ENCODE results near the gene ERBB2. TPM values are rescaled to one million over a fixed set of nuclear protein-coding genes. Genes with fewer than 3 reads are reported as not detected.
A peak's percentile ranks its signal among the peaks of the same experiment; 100 is the strongest.

Gene ERBB2
- total and polyA plus RNA-seq, 4 donors = 32.2 to 130 (median 79.5) TPM

DNA sequence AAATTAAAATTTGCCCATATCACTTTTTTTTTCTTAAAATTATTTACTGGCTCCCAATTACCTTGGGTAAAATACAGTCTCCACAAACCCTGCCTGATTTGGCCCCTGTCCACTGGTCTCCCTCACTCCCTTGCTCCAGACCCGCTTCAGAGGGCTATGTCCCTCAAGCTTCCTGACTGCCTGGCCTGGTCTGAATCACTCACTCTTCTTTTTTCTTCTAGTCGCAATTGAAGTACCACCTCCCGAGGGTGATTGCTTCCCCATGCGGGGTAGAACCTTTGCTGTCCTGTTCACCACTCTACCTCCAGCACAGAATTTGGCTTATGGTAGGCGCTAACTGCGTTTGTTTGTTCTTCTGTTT is 11.4 kb upstream of the ERBB2 start:
- 22 to 24% methylated on average over 6 of the region's 6 CpGs for WGBS, 2 donors
- no peak for ATAC-seq (ENCODE audit: insufficient read depth, low FRiP score)
- TF ChIP-seq, protein P1, sequence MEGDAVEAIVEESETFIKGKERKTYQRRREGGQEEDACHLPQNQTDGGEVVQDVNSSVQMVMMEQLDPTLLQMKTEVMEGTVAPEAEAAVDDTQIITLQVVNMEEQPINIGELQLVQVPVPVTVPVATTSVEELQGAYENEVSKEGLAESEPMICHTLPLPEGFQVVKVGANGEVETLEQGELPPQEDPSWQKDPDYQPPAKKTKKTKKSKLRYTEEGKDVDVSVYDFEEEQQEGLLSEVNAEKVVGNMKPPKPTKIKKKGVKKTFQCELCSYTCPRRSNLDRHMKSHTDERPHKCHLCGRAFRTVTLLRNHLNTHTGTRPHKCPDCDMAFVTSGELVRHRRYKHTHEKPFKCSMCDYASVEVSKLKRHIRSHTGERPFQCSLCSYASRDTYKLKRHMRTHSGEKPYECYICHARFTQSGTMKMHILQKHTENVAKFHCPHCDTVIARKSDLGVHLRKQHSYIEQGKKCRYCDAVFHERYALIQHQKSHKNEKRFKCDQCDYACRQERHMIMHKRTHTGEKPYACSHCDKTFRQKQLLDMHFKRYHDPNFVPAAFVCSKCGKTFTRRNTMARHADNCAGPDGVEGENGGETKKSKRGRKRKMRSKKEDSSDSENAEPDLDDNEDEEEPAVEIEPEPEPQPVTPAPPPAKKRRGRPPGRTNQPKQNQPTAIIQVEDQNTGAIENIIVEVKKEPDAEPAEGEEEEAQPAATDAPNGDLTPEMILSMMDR (IDR thresholded peaks at IDR 0.05; ENCODE audit: control extremely low read depth, extremely low read depth) = no peak
- H3K9ac ChIP-seq (ENCODE audit: insufficient read depth in 1 of 2, low read length in 2 of 2) = peak overlapping the region in 1 of 2 donors; percentile 79
- H3K27me3 ChIP-seq (ENCODE audit: control insufficient read depth in 3 of 3, insufficient read depth in 3 of 3, low read length in 2 of 3) = no peaks in the 10 kb centered on the region
- peaks cover 0 to 15% (median 5%) of the 10 kb centered on the region in 5 donors for H3K4me1 ChIP-seq (ENCODE audit: control insufficient read depth in 5 of 5, insufficient read depth in 5 of 5, low read length in 5 of 5)
- H3K36me3 ChIP-seq (ENCODE audit: control insufficient read depth in 4 of 4, insufficient read depth in 4 of 4, low read length in 4 of 4) = peaks cover 0 to 14% (median 9%) of the 10 kb centered on the region in 4 donors
- DNase-seq = no peak
- no peaks in the 10 kb centered on the region for H3K9me3 ChIP-seq (ENCODE audit: control insufficient read depth in 4 of 4, insufficient read depth in 3 of 4, low read length in 3 of 4)
- H3K4me3 ChIP-seq = peak overlapping the region; percentile 16
- peak overlapping the region; percentile 95 to 97 for H3K27ac ChIP-seq (ENCODE audit: low read depth in 1 of 2, low read length in 1 of 2)

DNA sequence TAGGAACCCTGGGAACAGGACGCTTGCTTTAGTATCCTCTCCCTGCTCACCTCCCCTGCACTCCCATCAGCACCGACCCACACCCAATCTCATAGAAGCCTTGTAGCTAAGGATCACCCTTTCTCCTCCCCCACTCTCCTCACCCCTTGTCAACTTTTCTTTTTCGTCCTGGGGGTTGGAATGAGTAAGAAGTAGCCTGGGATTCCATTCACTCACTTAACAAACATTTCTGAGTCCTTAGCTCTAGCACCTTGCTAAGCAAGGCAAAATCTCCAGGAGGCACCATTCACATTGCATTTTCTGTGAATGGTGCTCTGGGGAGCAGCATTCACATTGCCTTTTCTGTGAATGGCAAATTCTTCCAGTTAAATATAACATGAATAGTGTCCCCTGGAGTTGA is 10.9 kb upstream of the ERBB2 start:
- TF ChIP-seq, protein P1 (IDR thresholded peaks at IDR 0.05; ENCODE audit: control extremely low read depth, extremely low read depth) = no peak
- no peak overlapping the region for H3K27ac ChIP-seq (ENCODE audit: low read depth in 1 of 2, low read length in 1 of 2)
- 55 to 71% methylated on average over 3 of the region's 3 CpGs for WGBS, 2 donors
- peaks cover 0 to 12% (median 6%) of the 10 kb centered on the region in 4 donors for H3K36me3 ChIP-seq (ENCODE audit: control insufficient read depth in 4 of 4, insufficient read depth in 4 of 4, low read length in 4 of 4)
- peaks cover 0 to 15% (median 5%) of the 10 kb centered on the region in 5 donors for H3K4me1 ChIP-seq (ENCODE audit: control insufficient read depth in 5 of 5, insufficient read depth in 5 of 5, low read length in 5 of 5)
- no peak for ATAC-seq (ENCODE audit: insufficient read depth, low FRiP score)
- no peak overlapping the region for H3K9ac ChIP-seq (ENCODE audit: insufficient read depth in 1 of 2, low read length in 2 of 2)
- H3K9me3 ChIP-seq (ENCODE audit: control insufficient read depth in 4 of 4, insufficient read depth in 3 of 4, low read length in 3 of 4) = no peaks in the 10 kb centered on the region
- H3K27me3 ChIP-seq (ENCODE audit: control insufficient read depth in 3 of 3, insufficient read depth in 3 of 3, low read length in 2 of 3) = no peaks in the 10 kb centered on the region
- H3K4me3 ChIP-seq = no peak overlapping the region
- no peak for DNase-seq

DNA sequence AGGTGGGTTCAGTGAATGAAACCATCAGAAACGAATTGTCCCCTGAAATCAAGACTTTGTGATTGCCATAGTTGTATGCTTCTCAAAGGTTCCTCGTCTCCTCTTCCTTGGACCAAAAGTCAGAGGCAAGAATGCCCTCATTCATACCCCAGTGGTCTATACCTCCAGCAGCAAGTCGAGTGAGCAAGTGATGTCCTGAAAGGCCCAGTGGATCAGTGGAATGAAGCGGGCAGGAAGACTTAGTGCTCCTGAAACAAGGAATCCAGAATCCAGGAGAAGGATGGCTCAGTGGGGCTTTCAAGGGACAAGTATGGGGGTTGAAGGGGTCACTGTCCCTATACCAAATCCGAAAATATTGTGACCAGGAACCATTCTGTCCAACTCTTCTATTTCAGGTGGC is 5.3 kb upstream of the ERBB2 start:
- H3K4me1 ChIP-seq (ENCODE audit: control insufficient read depth in 5 of 5, insufficient read depth in 5 of 5, low read length in 5 of 5) = peaks cover 0 to 6% (median 0%) of the 10 kb centered on the region in 5 donors
- no peak overlapping the region for H3K4me3 ChIP-seq
- ATAC-seq (ENCODE audit: insufficient read depth, low FRiP score) (no peak), DNase-seq (no peak)
- H3K27ac ChIP-seq (ENCODE audit: low read depth in 1 of 2, low read length in 1 of 2) = no peak overlapping the region
- H3K9me3 ChIP-seq (ENCODE audit: control insufficient read depth in 4 of 4, insufficient read depth in 3 of 4, low read length in 3 of 4) = peaks cover 0 to 1% (median 0%) of the 10 kb centered on the region in 4 donors
- TF ChIP-seq, protein P1 (IDR thresholded peaks at IDR 0.05; ENCODE audit: control extremely low read depth, extremely low read depth) = no peak
- H3K36me3 ChIP-seq (ENCODE audit: control insufficient read depth in 4 of 4, insufficient read depth in 4 of 4, low read length in 4 of 4) = peaks cover 0 to 1% (median 0%) of the 10 kb centered on the region in 4 donors
- no peak overlapping the region for H3K9ac ChIP-seq (ENCODE audit: insufficient read depth in 1 of 2, low read length in 2 of 2)
- no peaks in the 10 kb centered on the region for H3K27me3 ChIP-seq (ENCODE audit: control insufficient read depth in 3 of 3, insufficient read depth in 3 of 3, low read length in 2 of 3)
- 91 to 92% methylated on average over 5 of the region's 5 CpGs for WGBS, 2 donors

DNA sequence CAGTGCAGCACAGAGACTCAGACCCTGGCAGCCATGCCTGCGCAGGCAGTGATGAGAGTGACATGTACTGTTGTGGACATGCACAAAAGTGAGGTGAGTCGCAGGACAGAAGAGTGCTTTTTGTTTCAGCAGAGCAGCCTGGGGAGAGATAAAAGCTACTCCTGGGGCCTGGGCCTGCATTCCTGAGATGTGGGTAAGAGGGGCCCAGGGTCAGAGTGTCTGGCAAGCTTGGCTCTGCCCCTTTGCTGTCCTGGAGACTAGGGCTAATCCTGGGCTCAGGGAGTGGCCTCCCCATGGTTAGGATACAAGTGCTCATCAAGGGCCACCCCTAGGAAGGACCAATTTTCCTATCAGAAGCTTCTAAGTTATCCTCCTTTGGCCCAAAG is 4.8 kb upstream of the ERBB2 start:
- TF ChIP-seq, protein P1 (IDR thresholded peaks at IDR 0.05; ENCODE audit: control extremely low read depth, extremely low read depth) = no peak

More for the DNA sequence above, 4.8 kb upstream of the ERBB2 start:
- Histone ChIP-seq H3K27ac (ENCODE audit: low read depth in 1 of 2, low read length in 1 of 2) (no peak overlapping the region), H3K27me3 (ENCODE audit: control insufficient read depth in 3 of 3, insufficient read depth in 3 of 3, low read length in 2 of 3) (no peaks in the 10 kb centered on the region), H3K36me3 (ENCODE audit: control insufficient read depth in 4 of 4, insufficient read depth in 4 of 4, low read length in 4 of 4) (peaks cover 0 to 1% (median 0%) of the 10 kb centered on the region in 4 donors), H3K4me1 (ENCODE audit: control insufficient read depth in 5 of 5, insufficient read depth in 5 of 5, low read length in 5 of 5) (peaks cover 0 to 6% (median 0%) of the 10 kb centered on the region in 5 donors), H3K4me3 (no peak overlapping the region), H3K9me3 (ENCODE audit: control insufficient read depth in 4 of 4, insufficient read depth in 3 of 4, low read length in 3 of 4) (peaks cover 0 to 1% (median 0%) of the 10 kb centered on the region in 4 donors), H3K9ac (ENCODE audit: insufficient read depth in 1 of 2, low read length in 2 of 2) (no peak overlapping the region)
- no peak for ATAC-seq (ENCODE audit: insufficient read depth, low FRiP score)
- no peak for DNase-seq
- WGBS, 2 donors = 92 to 94% methylated on average over 2 of the region's 2 CpGs

Data from lung (tissue), 12 donors.